KG1 (cell line): ENCODE results near the gene PRKG1.
"Not testable (repeated sequence)": the region's sequence is repeated elsewhere in the genome, so short reads cannot be mapped to it uniquely, and the experiment has no call there.

Source experiments
- DNase-seq: peaks from one replicate; lab custom pipeline; 2025; lab: John Stamatoyannopoulos, UW

The PRKG1 gene

DNA sequence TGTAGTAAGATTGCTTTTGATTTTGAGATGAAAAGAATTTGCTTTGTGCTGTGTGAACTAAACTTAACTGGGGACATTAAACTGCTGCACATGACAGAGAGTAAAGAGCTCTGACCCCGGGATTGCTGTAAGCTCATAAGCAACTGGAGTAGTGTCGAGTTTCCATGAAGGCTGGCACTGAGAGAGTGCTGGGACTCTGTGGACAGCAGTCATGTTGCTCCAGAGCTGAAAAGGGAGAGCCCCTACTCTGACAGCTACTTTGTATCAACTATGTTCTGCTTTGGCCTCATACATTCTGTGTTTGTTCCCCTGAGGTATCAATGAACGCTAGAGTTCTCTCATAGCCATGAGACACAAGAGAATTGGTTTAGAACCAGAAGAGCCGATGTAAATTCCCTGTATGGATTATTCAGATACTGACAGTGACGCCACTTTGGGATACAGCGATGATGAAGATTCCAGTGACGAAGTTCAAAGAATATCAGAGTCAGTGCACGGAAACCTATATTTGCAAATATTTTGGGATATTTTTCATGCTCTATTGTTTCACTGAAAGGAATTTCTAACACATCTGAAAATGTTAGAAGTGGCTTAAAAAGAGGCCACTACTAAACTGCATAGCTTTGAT is 1053.9 kb downstream of the PRKG1 start:
- DNase-seq: no peak

DNA sequence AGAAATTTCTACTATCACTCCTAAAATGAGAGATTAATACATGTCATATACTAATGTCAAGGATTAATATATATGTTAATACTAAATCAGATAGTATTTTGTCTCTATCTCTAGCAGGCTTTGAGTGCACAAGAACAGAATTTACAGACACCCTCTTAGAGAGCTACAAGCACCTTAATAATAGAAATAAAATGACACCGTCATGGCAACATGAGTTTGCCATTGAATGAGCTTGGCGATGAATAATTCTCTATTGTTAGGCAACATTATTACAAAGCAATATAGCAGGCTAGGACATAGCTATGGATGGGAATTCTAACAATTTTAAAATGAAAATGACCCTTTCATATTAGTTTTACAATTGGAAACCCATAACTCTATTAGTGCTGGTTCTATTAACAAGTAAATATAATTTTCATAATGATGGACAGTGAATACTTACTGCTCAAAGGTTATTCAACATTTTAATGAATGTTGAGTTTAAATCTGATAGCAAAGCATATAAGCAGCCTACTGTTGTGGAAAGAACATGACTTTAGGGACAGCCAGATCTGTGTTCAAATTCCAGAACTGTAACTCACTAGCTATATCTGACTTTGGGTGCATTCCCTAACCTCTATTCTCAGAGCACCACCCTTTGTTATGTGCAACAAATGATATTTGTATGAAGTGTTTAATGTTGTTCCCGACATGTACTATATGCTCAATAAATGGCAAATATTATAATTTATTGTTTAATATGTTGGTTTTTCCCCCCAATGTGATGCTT is 1055.3 kb downstream of the PRKG1 start:
- DNase-seq: no peak

DNA sequence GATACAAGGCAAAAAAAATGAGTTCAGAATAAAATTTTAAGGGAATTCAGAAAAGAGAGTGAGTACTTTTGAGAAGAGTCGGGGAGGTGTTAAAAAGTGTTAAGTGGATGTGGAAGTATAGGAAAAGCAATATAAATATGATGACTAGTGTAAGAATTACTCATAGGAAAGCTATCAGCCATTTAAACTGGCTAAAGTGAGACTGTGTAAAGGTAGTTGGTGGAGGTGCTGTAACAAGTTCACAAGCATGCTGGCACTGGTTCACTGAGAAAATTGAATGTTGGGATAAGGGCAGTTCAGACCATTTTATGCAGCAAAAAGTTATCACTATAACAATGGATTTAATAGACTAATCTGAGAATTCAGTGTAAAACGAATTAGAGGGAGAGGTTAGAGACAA is 1060.8 kb downstream of the PRKG1 start:
- no peak for DNase-seq

DNA sequence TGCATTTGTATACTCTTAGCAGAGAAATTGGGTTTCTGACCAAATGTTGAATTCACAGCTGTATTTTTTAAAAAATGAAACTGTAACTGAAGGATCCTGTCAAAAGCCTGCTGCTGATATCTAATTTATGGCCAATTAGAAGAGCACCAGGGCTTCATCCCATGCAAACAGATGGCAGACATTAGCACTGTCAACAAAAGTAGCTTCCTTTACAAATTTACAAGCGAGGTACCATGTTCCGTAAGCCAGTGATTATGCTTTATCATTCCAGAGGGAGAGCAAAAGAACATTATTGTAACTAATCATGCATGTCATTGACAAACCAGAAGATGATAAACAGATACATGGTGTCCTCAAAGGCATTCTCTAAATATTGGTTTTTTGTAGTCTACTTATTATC is 1062.6 kb downstream of the PRKG1 start:
- no peak for DNase-seq

DNA sequence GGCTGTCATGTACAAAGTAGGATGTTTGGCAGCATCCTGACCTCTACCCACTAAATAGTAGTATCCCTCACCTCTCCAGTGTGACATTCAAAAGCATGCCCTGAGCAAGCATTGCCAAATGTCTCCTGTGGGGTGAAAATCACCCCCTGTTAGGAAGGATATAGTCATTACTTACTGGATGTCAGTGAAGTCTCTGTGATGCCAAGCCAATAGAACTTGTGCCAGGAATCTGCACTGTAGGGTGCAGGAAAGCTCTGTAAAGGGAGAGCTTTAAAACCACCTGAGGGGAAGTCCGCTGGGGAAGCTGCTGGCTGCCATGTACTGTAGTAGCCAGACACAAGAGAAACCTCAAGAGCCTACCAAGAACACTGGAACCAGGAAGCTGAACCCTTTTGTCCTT is 1069.1 kb downstream of the PRKG1 start:
- no peak for DNase-seq

DNA sequence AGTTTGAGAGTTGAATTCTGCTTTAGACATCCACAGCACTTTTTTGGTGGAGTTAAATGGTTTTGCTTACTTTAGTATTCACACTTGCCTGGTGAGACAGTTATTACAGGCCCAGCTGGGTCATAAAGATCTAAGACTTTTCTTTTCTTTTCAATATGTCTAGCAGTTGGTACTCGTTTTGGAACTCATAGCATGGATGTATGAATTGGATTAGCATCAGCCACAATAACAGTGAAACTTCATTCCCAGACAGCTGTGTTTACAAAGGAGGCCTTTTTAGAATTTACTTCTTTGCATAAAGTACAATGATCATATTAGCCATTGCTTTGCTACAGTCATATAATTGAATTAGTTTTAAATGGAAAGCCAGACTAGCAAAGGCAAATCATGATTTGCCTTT is 1071.3 kb downstream of the PRKG1 start:
- DNase-seq: no peak

DNA sequence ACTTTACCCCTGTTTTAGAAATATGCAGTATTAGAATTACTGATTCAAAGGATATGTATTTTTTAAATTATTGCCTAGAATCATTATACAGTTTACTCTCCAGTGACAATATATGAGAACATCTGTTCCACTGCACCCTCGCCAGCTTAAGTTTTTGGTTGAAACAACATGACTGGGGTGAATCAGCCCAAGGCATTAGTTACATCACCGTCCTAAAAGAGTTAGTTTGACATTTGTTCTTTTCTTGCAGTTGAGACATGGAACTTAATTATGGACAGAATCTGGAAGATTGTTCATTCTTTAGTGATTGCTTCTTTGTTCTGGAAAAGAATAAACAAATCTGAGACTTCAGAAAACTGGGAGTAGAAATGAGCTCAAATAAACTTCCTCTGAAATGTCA is 1072.5 kb downstream of the PRKG1 start:
- no peak for DNase-seq

DNA sequence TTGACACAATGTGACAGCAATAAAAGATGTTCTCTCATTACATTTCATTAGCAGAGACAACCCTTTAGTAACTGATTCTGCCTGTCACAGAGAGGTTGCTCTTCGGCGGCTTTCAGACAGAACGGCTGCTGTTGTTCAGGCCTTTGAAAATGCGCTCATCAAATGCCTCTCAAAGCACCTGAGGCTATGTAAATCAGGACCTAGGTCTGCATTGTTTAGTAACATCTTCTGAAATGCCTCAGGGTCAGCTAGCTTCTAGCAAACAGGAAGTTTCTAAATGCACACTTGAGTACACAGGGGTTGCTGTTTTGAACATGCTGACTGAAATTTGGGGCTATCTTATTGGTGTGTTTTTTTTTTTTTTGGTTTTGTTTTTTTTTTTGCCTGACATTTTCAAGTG is 1096.5 kb downstream of the PRKG1 start:
- no peak for DNase-seq

DNA sequence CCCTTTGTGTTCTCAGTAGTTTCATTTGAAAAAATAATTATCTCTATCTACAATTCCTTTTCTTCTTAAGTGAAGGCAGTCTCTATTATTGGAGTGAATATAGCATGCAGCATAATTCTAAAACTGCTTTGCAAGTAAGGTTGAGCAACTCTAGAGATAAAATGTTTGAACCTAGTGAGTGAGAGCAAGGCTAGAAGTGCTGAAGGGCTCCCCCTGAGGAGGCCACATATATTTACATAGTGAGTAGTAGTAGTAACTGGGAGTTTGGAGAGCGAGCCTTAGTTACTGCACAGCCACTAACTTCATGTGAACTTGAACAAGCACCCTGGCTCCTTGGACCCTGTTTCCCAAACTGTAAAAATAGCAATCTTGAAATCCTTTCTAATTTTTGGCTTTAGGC is 1098.3 kb downstream of the PRKG1 start:
- no peak for DNase-seq

DNA sequence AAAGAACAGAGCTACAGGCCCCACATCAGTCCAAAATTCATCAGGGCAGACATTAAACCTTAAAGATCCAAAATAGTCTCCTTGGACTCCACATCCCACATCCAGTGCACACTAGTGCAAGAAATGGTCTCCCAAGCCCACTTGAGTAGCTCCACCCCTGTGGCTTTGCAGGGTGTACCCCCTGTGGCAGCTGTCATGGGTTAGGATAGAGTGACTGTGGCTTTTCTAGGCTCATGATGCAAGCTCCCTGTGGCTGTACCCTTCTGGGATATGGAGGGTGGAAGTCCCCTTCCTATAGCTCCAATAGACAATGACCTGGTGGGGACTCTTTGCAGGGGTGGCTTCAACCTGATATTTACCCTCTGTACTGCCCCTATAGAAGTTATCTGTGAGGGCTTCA is 1111.0 kb downstream of the PRKG1 start:
- DNase-seq: no peak

DNA sequence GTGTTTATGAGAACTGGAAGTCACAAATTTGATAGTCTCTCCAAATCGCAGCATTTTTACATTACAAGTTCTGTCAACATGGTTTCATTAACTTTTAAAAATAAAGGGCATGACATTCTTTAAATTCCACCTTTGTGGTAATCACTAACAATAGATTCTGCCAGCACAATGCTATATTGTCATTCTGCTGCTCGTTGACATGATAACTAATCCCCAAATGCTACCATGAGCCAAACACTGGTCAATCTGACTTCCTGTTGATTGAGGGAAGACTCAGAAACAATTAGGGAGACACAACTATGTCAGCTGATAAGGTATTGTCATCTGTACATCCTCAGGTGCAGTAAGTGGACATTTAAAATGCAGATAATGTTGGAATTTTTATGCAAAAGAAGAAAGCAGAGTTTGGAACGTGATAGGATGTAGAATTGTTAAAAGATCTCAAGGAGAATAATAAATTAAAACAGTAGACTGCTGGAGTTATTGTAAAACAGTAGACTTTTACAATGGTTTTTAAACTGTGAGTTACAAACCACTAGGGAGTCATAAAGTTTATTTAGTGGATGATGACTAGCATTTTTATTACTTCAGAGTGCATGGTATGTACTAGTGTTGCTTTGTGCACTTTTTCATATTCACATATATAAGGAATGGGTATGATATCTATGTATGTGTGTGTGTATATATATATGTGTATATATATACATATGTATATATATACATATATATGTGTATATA is 1113.4 kb downstream of the PRKG1 start:
- DNase-seq: no peak

DNA sequence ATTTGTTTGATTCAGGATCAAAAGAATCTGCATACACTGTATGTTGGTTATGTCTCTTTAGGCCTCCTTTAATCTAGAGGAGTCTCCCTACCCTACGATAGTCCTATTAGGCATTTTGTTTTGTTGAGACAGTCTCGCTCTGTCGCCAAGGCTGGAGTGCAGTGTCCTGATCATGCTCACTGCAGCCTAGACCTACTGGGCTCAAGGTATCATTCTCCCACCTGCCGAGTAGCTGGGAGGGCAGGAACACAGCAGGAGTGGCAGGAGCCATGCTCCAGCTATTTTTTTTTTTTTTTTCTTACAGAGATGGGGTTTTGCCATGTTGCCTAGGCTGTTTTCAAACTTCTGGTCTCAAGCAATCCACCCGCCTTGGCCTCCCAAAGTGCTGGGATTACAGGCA is 1116.8 kb downstream of the PRKG1 start:
- DNase-seq: no peak

DNA sequence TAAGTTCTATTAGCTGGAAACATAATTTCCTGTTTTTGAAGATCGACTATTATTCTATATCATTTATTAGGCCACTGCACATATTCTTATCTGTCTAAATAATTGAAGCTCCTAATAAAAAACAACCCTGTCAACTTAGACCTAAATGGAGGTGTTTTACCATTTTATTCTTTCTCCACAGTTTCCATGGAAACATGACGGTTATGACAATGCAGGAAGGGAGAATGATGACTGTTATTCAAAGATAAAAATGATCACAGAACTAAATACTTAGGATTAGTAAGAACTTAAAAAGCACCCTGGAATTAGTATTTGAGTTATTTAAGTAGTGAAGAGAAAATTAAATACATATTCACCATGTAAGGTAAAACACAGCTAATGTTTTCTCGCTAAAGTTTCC is 1119.9 kb downstream of the PRKG1 start:
- no peak for DNase-seq

DNA sequence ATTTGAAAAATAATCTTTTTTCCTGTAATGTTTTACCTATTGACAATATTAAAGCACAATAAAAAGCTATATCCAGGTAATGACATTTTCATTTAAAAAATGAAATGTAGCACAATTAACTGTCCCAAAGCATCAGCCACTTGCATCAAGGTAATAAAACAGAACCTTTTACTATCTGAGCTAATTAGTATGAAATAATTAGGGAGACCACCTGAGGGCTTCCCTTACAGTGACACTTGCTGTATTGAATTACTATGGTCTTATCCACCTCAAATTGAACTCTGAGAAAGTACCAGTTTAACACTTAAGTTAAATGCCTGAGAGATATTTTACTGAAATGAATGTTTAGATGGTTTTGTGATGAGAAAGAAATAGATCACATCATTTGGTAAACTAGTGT is 1120.4 kb downstream of the PRKG1 start:
- no peak for DNase-seq

DNA sequence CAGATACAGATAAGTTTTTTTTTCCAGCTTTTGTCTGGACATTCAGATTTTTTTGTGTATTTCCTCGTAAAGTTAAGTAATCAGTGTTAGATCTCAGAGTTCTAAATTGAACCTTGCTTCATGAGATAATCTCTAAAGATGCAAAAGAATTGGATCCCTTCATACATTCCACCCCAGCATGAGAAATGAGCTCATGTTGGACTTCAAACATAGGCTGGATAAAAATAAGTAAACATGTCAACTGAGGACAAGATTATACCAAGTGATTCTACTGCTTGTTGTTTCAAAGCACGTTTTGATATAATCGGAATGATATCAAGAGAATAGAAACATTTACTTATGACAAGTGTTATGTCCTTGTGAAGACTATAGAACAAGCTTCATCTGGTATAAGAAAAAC is 1122.8 kb downstream of the PRKG1 start:
- no peak for DNase-seq

DNA sequence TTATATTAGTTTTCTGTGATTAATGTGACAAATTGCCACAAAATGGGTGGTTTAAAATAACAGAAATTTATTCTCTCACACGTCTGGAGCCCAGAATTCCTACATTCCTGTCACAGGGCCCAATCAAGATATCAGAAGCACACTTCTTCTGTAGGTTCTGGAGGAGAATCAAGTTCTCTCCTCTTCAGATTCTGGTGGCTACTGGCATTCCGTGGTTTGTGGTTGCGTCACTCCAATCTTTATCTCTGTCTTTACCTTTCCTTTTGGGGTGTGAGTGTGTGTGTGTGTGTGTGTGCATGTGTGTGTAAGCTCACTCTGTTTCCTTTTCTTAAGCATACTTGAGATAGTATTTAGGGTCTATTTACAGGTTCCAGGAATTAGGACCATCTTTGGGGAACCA is 1124.3 kb downstream of the PRKG1 start:
- DNase-seq: no peak

DNA sequence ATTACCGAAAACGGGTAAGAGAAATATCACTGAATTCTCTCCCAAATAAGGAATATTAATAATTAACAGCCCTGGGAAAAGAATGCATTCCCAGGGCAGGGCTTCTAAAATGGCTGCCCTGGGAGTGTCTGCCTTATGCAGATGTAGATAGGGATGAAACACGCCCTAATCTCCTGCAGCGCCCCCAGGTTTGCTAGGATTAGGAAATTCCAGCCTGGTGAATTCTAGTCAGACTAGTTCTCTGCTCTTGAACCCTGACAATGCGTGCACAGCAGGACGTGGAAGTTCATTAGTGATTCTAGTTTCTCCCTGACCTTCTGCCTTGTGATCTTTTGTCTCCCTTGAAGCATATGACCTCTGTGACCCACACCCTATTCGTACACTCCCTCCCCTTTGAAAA is 1130.6 kb downstream of the PRKG1 start:
- not testable (repeated sequence) for DNase-seq

DNA sequence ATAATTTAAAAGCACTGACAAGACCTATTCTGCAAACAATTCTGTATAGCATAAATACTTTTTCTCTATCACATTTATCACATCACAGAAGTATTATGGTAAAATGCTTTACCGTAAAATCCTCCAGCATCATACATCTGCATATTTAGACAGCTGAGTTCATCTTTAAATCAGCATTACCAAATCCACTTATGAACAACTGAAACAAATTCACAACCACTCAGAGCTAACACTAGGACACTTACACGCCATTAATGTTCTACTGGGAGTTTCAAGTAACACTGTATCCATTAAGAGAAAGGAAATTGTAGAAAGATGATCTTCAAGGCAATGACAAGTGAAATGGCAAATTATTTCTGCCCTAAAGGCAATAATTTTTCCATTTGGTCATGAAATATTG is 1134.1 kb downstream of the PRKG1 start:
- DNase-seq: no peak

DNA sequence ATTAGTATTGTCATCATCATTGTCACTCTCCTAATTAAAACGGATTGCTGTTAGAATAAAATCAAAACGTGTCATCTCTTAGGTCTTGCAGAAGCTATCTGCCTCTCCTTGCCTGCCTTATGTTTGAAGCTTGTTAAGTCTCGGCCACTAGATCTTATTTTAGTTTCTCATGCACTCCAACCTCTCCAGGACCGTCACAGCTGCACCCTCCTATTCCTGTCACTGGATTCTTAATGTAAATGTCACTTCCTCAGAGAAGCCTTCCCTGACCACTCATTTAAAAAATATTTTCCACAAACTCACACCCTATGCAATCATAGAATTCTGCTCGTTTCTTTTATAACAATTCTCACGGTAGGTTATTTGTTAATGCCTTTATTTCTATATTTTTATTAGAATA is 1135.9 kb downstream of the PRKG1 start:
- DNase-seq: no peak

DNA sequence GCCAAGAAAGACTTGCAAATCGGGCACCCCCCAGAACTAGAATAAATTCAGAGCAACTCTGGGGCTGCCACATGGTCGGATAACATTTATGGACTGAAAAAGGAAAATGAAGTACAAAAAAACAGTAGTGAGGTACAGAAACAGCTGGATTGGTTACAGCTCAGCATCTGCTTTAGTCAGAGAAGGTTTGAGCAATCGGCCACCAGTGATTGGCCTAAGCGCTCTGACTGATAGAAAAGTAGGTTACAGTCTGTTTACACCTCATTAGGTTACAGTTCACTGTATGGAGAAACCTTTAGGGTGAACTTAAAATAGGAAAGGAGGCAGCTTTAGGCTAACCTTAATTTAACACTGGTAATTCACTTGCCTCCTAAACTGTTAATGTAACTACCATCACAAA is 1137.8 kb downstream of the PRKG1 start:
- no peak for DNase-seq

DNA sequence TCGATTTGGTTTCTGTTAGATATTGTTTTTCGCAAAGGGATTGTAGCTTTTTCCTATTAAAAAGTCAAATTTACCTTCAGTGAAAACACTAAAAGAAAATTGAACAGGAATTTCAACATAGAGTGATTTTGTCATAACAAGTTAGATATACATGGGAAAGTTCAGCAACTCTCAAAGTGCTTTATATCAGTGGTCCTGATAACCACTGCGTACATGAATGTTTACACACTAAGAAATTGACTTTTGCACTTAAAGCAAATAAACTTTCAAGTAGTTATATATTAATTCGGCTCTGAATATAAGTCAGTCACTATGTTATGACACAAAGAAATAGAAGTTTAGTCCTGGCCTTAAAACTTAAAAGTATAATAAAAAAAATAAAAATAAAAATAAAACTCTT is 1138.5 kb downstream of the PRKG1 start:
- DNase-seq: no peak

DNA sequence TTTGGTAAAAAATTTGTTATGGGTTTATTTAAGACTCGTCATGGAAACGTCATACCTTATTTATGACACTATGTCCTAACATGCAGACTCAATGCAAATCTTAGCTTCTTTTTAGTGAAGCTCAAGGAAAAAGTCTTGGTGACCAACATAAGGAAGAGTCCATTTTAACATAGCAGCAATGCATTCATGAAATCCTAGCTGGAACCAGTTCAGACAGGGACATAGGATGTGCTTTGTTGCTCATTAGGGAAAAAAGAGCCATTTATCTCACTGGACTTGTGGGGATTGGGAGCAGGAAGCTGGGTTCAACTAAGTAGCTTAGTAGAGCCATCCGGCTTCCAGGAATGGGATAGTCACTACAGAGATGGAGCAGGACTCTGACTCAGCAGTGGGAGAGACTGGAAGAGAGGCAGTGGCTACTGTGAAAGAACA is 1139.0 kb downstream of the PRKG1 start:
- no peak for DNase-seq

DNA sequence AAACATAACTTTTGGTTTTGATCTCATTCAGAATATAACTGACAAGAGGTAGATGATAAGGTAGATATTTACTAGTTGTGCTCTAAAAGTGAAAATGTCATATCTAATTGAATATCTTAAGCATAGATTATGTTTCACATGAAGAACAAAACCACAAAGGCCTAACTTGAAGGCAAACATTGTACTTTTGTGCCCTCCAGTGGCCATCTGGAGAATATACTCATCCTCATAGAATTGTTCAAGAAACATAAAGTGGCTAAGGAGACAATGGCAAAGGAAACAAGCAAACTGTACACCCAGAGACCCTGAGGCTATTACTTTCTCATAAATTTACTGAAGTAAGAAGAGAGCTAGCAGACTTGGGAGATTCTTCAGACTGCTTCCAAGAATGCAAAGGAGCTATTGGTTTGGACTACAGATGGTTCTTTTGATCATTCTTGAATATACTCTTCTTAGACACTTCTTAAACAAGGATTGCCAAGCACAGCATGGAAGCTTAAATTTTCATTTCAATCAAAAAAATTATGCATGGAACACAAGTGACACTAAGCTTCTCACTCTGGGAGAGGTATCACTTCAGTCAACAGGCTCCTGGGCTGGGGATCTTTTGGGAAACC is 1141.6 kb downstream of the PRKG1 start:
- DNase-seq: peak; percentile 50
